ENCODE measurements around the gene GDAP2. TPM values are rescaled to one million over a fixed set of nuclear protein-coding genes. Genes with fewer than 3 reads are reported as not detected.

Gene GDAP2
- total and polyA plus RNA-seq, 2 of the 4 experiments (the other 2 are of a cell fraction) = 5.4 to 27.1 TPM

DNA sequence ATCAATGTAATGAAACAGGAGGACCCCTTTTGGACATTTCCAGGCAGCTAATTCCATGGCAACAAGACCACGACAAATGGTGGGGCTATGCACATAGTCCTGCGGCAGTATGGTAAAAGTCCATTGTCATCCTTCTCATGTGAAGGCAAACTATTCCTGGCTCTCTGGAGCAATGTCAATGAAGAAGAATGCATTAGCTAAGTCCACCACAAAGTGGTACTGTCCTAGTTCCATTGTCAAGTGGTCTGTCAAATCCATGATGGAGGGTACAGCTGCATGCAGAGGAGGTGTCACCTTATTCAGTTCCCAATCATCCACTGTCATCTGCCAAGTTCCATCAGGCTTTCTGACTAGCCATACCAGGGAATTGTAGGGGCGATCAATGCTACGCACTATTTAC is 110.1 kb downstream of the GDAP2 start:
- Histone ChIP-seq H3K27ac (ENCODE audit: insufficient read depth, low read length) (no peak overlapping the region), H2BK20ac (ENCODE audit: low read depth, low read length) (peak overlapping the region; percentile 99), H4K20me1 (ENCODE audit: insufficient read depth, low read length) (no peaks in the 10 kb centered on the region), H4K8ac (ENCODE audit: low read depth in 2 of 2, low read length in 2 of 2) (peak overlapping the region; percentile 13 to 98; a peak in 2 of 4 replicates), H3K79me1 (ENCODE audit: low read depth in 1 of 2, low read length in 2 of 2) (peaks cover 0 to 66% of the 10 kb centered on the region in 2 experiments; a peak in 2 of 4 replicates), H3K4me2 (ENCODE audit: low read depth, low read length) (no peak overlapping the region), H3K36me3 (ENCODE audit: control insufficient read depth, insufficient read depth, low read length) (no peaks in the 10 kb centered on the region), H3K18ac (ENCODE audit: low read depth, low read length) (no peak overlapping the region; the same call in 1 of the 2 replicates), H3K9me3 (ENCODE audit: control insufficient read depth, insufficient read depth, low read length) (no peaks in the 10 kb centered on the region), H2AK5ac (ENCODE audit: low read depth, low read length) (peak overlapping the region; percentile 99), H3K9me1 (ENCODE audit: insufficient read depth, low read length) (peaks cover 23% of the 10 kb centered on the region), H3K56ac (ENCODE audit: extremely low read depth, insufficient read depth, low read length) (no peak overlapping the region), H3K9ac (ENCODE audit: low read depth, low read length) (no peak overlapping the region), H3K4me3 (ENCODE audit: insufficient read depth, low read depth, low read length) (no peak overlapping the region), H3K23ac (ENCODE audit: low read depth, low read length) (0 out of 2 replicates have a peak overlapping the region, but pooled peaks have one; percentile 33), H2BK5ac (ENCODE audit: low read depth, low read length, poor library complexity, severe bottlenecking) (peak overlapping the region; percentile 38), H3K4me1 (ENCODE audit: control insufficient read depth, insufficient read depth, low read length) (peaks cover 29% of the 10 kb centered on the region), H2BK120ac (ENCODE audit: low read depth, low read length) (peak overlapping the region; percentile 100), H4K5ac (ENCODE audit: low read depth, low read length) (no peak overlapping the region), H3K14ac (replicated peaks; ENCODE audit: low read depth, low read length) (peak overlapping the region; percentile 94), H2BK15ac (ENCODE audit: low read depth, low read length) (peak overlapping the region; percentile 80; the same call in 1 of the 3 replicates), H3K27me3 (ENCODE audit: control insufficient read depth, insufficient read depth, low read length) (no peaks in the 10 kb centered on the region), H3K4ac (ENCODE audit: low read depth, low read length) (peak overlapping the region; percentile 99), H2AFZ (replicated peaks; ENCODE audit: low read length, poor library complexity) (no peak overlapping the region), H2AK9ac (replicated peaks; ENCODE audit: low read depth, low read length, poor library complexity) (no peak overlapping the region), H4K91ac (ENCODE audit: insufficient read depth, low read depth, low read length) (peak overlapping the region; percentile 100)
- in situ Hi-C loops (cut with MboI; ENCODE audit: low sequenced_read_pairs) (no loop called here), dilution Hi-C loops (cut with HindIII; ENCODE audit: low sequenced_read_pairs, unreplicated experiment) (no loop called here), intact Hi-C loops (cut with micrococcal nuclease) (no loop called here)
- ATAC-seq (ENCODE audit: low read depth) (no peak), DNase-seq (no peak)
- POLR2A ChIA-PET (ENCODE audit: unreplicated experiment) = no interaction called here
- CTCF ChIA-PET = no interaction called here
- 64% methylated on average over 2 of the region's 4 CpGs; no CpG with 5 or more reads in 1 of the 2 experiments for WGBS, 2 experiments (ENCODE audit: extremely low coverage in 2 of 2, insufficient read length in 1 of 2)
- BruUV-seq (replicated peaks) = no TSS peak
- TF ChIP-seq FOS (IDR thresholded peaks at IDR 0.05; ENCODE audit: low read depth, low read length) (no peak), RCOR1 (IDR thresholded peaks at IDR 0.05; ENCODE audit: insufficient replicate concordance, low read length) (no peak)
- TF ChIP-seq, protein P1, sequence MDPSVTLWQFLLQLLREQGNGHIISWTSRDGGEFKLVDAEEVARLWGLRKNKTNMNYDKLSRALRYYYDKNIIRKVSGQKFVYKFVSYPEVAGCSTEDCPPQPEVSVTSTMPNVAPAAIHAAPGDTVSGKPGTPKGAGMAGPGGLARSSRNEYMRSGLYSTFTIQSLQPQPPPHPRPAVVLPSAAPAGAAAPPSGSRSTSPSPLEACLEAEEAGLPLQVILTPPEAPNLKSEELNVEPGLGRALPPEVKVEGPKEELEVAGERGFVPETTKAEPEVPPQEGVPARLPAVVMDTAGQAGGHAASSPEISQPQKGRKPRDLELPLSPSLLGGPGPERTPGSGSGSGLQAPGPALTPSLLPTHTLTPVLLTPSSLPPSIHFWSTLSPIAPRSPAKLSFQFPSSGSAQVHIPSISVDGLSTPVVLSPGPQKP (IDR thresholded peaks at IDR 0.05; ENCODE audit: borderline replicate concordance, low read depth, low read length) = no peak
